Kidney glomerular epithelial cell (primary cell): ENCODE results near the gene ABCD1.
A peak's percentile ranks its signal among the peaks of the same experiment; 100 is the strongest.

ENCODE experiments used
- DNase-seq: peaks from one replicate; lab custom pipeline; 2025; lab: John Stamatoyannopoulos, UW

The ABCD1 gene

DNA sequence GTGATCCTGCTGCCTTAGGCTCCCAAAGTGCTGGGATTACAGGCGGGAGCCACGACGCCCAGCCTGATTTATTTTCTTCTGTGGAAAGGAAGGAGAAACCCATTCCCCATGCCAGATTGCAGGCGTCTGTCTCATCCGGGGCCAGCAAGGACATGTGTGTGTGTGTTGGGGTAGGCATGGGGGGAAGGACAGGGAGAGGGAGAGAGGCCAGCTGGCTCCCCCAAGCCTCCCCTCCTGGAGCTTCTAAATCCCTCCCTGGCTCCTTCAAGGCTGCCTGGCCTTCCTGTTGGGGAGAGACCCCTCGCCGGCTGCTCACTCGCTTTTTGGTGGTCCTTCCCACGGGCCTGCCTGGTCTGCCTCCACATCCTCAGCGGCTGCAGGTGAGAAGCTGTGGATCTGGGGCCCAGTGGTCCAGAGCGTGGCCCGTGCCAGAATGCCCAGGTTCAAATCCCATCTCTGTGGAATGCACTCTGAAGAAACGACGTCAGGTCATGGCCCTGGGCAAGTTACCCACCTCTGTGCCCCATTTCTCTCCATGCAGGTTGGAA is 38.0 kb downstream of the ABCD1 start:
- no peak for DNase-seq

- no peak for DNase-seq
These were observed 38.8 kb downstream of the ABCD1 start for GRCh38 chrX:153763298-153763932.

GRCh38 chrX:153763989-153764755 is 39.5 kb downstream of the ABCD1 start, which contains the start of gene PLXNB3:
Gene PLXNB3 (plus strand): TSS chrX:153764249. CDS start chrX:153765536, 1,287 bp downstream.
- peak; percentile 22 for DNase-seq

- DNase-seq = no peak
These were observed 40.1 kb downstream of the ABCD1 start for GRCh38 chrX:153764786-153765137.

- DNase-seq = no peak
These were observed 40.8 kb downstream of the ABCD1 start for GRCh38 chrX:153765138-153766079.

- DNase-seq = no peak
These were observed 41.6 kb downstream of the ABCD1 start for GRCh38 chrX:153766098-153766817.

- no peak for DNase-seq
These were observed 42.4 kb downstream of the ABCD1 start for GRCh38 chrX:153766871-153767673.

DNA sequence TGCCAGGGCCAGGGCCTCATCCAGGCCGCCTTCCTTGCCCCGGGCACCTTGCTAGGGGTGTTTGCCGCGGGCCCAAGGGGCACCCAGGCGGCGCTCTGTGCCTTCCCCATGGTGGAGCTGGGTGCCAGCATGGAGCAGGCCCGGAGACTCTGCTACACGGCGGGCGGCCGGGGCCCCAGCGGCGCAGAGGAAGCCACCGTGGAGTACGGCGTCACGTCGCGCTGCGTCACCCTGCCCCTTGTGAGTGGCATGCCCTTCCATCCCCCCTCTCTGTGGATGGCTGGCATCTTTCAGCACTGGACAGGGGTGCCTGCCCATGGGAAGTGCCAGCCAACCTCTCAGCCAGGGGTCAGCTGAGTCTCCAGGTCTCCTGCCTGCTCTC is 43.0 kb downstream of the ABCD1 start:
- no peak for DNase-seq

DNA sequence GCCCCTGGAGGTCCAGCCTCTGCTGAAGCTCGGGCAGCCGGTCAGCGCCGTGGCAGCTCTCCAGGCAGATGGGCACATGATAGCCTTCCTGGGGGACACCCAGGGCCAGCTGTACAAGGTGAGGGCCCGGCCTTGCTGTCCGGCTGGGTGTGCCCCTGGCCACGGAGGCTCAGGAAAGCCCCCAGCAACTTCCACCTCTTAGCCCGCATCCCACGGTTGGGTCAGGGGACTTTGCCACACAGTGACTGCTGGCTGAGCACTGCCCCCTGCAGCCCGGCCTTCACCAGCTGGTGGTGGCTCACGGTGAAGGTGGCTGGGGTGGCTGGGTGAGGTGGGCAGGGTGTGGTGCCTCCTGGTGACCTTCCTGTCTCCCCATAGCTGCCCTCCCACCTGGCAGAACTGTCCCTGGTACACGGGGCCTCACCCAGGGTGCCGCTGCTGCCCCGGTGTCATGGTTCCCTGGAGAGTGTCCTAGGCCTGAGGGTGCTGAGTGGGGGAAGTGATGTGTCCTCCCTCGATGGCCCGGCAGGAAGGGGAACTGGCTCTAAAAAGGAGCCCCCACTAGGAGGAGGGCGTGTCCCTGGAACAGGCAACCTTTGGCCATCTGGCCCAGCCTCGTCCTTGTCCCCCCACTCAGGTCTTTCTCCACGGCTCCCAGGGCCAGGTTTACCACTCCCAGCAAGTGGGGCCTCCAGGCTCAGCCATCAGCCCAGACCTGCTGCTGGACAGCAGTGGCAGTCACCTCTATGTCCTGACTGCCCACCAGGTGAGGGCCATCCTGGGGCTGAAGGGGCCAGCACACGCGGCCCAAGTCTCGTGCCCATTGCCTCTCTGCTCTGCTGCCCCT is 43.9 kb downstream of the ABCD1 start:
- DNase-seq = no peak

- no peak for DNase-seq
These were observed 44.7 kb downstream of the ABCD1 start for GRCh38 chrX:153769158-153769864.

DNA sequence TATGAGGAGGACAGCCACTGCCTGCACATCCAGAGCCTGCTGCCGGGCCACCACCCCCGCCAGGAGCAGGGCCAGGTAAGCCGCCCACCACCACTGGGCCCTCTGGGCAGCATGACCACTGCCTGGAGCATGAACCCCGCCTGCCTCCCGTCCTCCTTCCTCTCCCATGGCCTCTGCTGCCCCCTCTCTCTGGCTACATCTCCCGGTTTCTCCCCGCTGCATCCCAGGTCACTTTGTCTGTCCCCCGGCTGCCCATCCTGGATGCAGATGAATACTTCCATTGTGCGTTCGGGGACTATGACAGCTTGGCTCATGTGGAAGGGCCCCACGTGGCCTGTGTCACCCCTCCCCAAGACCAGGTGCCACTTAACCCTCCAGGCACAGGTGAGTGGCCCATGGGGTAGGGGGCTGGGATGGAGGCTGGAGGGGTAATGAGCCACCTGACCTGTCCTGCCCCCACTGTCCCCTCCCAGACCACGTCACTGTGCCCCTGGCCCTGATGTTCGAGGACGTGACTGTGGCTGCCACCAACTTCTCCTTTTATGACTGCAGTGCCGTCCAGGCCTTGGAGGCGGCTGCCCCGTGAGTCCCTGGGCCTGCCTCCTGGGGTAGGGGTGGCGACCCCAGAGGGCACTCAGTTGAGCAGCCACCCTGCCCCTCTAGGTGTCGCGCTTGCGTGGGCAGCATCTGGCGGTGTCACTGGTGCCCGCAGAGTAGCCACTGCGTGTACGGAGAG is 45.4 kb downstream of the ABCD1 start:
- DNase-seq = no peak

DNA sequence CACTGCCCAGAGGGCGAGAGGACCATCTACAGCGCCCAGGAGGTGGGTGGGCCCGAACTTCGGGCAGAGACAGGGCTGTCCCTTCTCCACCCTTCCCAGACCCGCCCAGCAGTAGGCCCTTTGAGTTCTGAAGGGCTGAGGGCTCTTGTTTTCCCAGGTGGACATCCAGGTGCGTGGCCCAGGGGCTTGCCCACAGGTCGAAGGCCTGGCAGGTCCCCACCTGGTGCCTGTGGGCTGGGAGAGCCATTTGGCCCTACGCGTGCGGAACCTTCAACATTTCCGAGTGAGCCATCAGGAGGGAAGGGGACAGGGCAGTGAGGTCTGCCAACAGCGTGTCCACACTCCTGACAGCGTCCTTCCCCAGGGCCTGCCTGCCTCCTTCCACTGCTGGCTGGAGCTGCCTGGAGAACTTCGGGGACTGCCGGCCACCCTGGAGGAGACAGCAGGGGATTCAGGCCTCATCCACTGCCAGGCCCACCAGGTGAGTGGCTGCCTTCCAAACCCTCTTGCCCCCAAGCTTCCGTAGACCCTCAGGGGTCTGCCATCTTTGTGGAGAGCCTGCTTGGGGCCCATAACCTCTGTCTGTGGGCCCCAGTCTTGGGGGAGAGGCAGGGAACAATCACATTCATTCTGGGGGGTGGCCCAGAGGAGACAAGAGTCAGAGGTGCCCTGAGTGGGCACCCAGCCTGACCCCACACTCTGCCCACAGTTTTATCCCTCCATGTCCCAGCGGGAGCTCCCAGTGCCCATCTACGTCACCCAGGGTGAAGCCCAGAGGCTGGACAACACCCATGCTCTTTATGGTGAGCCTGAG is 46.2 kb downstream of the ABCD1 start:
- no peak for DNase-seq

DNA sequence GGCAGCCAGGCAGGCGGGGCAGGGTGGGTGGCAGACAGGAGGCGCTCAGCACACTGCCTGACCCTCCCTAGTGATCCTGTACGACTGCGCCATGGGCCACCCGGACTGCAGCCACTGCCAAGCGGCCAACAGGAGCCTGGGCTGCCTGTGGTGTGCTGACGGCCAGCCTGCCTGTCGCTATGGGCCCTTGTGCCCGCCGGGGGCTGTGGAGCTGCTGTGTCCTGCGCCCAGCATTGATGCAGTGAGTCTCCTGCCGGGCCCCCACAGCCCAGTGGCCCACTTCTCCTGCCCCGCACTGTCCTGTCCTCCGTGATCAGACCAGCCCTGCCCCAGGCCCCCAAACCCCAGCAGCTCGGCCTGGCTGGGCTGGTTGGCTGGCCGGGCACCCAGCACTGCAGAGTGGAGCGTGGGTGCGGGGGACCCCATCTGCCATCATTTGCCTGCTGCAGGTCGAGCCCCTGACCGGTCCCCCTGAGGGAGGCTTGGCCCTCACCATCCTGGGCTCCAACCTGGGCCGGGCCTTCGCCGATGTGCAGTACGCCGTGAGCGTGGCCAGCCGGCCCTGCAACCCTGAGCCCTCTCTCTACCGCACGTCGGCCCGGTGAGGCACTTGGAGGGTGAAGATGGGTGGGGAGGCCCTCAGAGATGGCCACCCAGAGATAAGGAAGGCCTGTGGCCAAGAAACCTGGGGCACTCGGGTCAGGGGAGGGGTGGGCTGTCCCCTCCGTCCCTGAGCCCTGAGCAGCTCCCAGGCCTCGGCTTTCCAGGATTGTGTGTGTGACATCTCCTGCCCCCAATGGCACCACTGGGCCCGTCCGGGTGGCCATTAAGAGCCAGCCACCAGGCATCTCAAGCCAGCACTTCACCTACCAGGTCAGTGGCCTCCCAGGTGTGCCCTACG is 47.0 kb downstream of the ABCD1 start:
- no peak for DNase-seq

GRCh38 chrX:153772316-153773217 is 47.9 kb downstream of the ABCD1 start:
- no peak for DNase-seq

- no peak for DNase-seq
These were observed 48.6 kb downstream of the ABCD1 start for GRCh38 chrX:153773218-153773611.
